Skeletal muscle satellite cell (primary cell): Measurements from ENCODE around the gene ZNF180.

ENCODE experiments used
- H3K27me3 ChIP-seq: 2 replicates; pipeline ENCODE4 v1.7.0; 2013; ENCODE audit warnings: low read length; ENCODE audit not compliant: control insufficient read depth, insufficient read depth
- H3K36me3 ChIP-seq: 2 replicates; pipeline ENCODE4 v1.7.0; 2013; ENCODE audit warnings: mild to moderate bottlenecking, control low read depth, low read length; ENCODE audit not compliant: insufficient read depth
- H3K4me1 ChIP-seq: 2 replicates; pipeline ENCODE4 v1.7.0; 2013; ENCODE audit warnings: low read length; ENCODE audit not compliant: control insufficient read depth, insufficient read depth
- H3K4me2 ChIP-seq: 2 replicates; pipeline ENCODE4 v1.7.0; 2013; ENCODE audit warnings: mild to moderate bottlenecking, low read length
- H3K4me3 ChIP-seq: 2 replicates; pipeline ENCODE4 v1.7.0; 2013; ENCODE audit warnings: low read length
- H3K9ac ChIP-seq: 2 replicates; pipeline ENCODE4 v1.7.0; 2013; ENCODE audit warnings: mild to moderate bottlenecking, low read depth, low read length, moderate library complexity
- H3K9me3 ChIP-seq: replicated peaks from 2 replicates; pipeline ENCODE4 v1.7.0; 2013; ENCODE audit warnings: mild to moderate bottlenecking, control low read depth, low read length

ZNF180 gene

DNA sequence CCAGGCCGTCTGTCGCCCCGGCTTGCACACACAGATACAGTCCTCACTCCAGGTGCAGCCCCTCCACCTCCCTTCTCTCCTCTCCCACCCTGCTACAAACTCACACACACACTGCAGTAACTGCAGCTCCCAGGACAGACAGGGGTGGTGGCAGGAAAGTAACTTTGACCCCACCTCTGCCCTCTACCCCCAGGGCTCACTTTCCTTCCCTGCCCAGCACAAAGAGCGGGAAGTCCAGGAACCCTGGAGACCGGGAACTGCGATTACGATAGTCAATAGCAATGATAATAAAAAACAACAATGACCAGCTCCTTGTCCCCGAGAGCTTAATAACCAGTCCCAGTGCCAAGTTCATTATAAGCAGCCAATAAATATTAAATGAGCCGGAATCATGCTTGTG lies 29.2 kb upstream of the ZNF180 start, which contains the start of gene CEACAM20:
CEACAM20 (minus strand) TSS at position 140 of the 400 bp plus-strand sequence. CDS start 166 bp downstream, outside the sequence.
- H3K4me2 ChIP-seq: no peak within 1 kb of the TSS
- H3K4me3 ChIP-seq: no peak within 1 kb of the TSS
- no peaks in the 10 kb centered on the region for H3K36me3 ChIP-seq
- no peaks in the 10 kb centered on the region for H3K9me3 ChIP-seq
- no peaks in the 10 kb centered on the region for H3K4me1 ChIP-seq
- no peak within 1 kb of the TSS for H3K9ac ChIP-seq
- peaks cover 19% of the 10 kb centered on the region for H3K27me3 ChIP-seq

DNA sequence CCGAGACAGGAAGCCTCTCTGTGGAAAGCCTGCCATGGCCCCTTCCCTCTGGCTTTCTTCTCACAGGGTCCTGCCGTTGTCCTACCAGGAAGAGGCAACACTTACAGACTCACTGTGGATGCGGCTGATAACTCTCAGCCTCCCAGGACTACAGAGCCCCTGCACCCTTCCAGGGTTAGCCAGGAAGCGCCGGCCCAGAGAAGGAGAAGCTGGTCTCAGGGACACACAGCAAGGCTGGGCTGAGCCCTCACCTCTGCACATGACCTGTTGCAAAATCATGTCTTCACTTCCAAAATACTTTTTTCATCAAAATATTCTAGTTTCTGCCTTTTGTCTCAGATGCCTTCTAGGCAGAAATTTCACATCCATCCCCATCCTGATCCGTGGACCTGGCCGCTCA lies 27.2 kb upstream of the ZNF180 start:
- Histone ChIP-seq H3K9me3 (no peaks in the 10 kb centered on the region), H3K36me3 (no peaks in the 10 kb centered on the region), H3K27me3 (peaks cover 26% of the 10 kb centered on the region), H3K4me2 (no peak overlapping the region), H3K9ac (no peak overlapping the region), H3K4me3 (no peak overlapping the region), H3K4me1 (no peaks in the 10 kb centered on the region)

- Histone ChIP-seq H3K36me3 (no peaks in the 10 kb centered on the region), H3K4me2 (no peak overlapping the region), H3K27me3 (peaks cover 26% of the 10 kb centered on the region), H3K9me3 (no peaks in the 10 kb centered on the region), H3K4me3 (no peak overlapping the region), H3K4me1 (no peaks in the 10 kb centered on the region), H3K9ac (no peak overlapping the region)
Observed at GRCh38 chr19:44525721-44526430, 25.6 kb upstream of the ZNF180 start.

DNA sequence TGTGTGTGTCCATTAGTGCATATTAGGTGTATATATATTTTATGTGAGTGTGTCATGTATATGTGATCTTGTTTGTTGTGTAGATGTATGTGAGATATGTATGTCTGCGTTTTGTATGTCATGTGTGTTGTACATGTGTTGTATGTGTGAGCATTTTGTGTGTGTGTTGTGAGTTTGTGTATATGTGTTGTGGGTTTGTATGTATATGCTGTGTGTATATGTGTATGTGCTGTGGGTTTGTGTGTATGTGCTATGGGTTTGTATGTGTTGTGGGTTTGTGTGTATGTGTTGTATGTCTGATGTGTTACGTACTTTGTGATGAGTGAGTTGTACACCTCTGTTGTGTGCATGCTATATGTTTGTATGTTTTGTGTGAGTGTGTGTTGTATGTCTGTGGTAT lies 21.0 kb upstream of the ZNF180 start:
- no peak overlapping the region for H3K9ac ChIP-seq
- no peak overlapping the region for H3K4me2 ChIP-seq
- no peaks in the 10 kb centered on the region for H3K36me3 ChIP-seq
- H3K4me3 ChIP-seq: no peak overlapping the region
- peaks cover 15% of the 10 kb centered on the region for H3K27me3 ChIP-seq
- no peaks in the 10 kb centered on the region for H3K9me3 ChIP-seq
- no peaks in the 10 kb centered on the region for H3K4me1 ChIP-seq

DNA sequence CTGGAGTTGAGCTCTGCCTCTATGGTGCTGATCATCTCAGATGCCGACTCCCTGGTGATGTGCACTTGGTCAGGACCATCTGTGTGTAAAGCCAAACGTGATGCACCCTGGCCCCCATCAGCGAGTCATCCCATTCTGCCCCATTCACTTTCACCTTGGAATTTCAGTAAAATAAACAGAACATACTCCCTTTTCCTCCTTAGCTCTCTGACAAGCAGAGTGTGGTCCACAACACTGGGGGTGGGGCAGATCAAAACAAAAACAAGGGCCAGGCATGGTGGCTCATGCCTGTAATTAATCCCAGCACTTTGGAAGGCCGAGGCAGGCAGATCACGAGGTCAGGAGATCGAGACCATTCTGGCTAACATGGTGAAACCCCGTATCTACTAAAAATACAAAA lies 16.8 kb upstream of the ZNF180 start:
- Histone ChIP-seq H3K4me3 (no peak overlapping the region), H3K9me3 (no peaks in the 10 kb centered on the region), H3K4me1 (no peaks in the 10 kb centered on the region), H3K4me2 (no peak overlapping the region), H3K36me3 (no peaks in the 10 kb centered on the region), H3K9ac (no peak overlapping the region), H3K27me3 (peaks cover 5% of the 10 kb centered on the region)

GRCh38 chr19:44515907-44516306 lies 15.6 kb upstream of the ZNF180 start:
- Histone ChIP-seq H3K4me1 (no peaks in the 10 kb centered on the region), H3K36me3 (no peaks in the 10 kb centered on the region), H3K9me3 (no peaks in the 10 kb centered on the region), H3K9ac (no peak overlapping the region), H3K4me3 (no peak overlapping the region), H3K27me3 (peaks cover 5% of the 10 kb centered on the region), H3K4me2 (no peak overlapping the region)

DNA sequence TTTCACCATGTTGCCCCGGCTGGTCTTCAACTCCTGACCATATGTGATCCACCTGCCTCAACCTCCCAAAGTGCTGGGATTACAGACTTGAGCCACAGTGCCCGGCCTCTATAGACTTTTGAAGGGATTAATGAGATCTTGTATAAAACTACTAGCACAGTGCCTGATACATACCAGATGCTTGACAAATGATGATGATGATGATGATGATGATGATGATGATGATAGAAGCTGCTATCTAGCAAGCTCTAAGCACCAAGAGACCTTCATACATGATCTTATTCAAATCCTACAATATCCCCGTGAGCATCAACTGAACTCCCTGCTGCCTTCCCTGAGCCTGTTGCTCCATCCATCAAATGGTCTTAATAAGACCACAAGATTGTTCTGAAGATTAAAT lies 14.7 kb upstream of the ZNF180 start:
- Histone ChIP-seq H3K9ac (no peak overlapping the region), H3K4me2 (no peak overlapping the region), H3K4me3 (no peak overlapping the region), H3K4me1 (no peaks in the 10 kb centered on the region), H3K36me3 (no peaks in the 10 kb centered on the region), H3K9me3 (no peaks in the 10 kb centered on the region), H3K27me3 (peaks cover 5% of the 10 kb centered on the region)

DNA sequence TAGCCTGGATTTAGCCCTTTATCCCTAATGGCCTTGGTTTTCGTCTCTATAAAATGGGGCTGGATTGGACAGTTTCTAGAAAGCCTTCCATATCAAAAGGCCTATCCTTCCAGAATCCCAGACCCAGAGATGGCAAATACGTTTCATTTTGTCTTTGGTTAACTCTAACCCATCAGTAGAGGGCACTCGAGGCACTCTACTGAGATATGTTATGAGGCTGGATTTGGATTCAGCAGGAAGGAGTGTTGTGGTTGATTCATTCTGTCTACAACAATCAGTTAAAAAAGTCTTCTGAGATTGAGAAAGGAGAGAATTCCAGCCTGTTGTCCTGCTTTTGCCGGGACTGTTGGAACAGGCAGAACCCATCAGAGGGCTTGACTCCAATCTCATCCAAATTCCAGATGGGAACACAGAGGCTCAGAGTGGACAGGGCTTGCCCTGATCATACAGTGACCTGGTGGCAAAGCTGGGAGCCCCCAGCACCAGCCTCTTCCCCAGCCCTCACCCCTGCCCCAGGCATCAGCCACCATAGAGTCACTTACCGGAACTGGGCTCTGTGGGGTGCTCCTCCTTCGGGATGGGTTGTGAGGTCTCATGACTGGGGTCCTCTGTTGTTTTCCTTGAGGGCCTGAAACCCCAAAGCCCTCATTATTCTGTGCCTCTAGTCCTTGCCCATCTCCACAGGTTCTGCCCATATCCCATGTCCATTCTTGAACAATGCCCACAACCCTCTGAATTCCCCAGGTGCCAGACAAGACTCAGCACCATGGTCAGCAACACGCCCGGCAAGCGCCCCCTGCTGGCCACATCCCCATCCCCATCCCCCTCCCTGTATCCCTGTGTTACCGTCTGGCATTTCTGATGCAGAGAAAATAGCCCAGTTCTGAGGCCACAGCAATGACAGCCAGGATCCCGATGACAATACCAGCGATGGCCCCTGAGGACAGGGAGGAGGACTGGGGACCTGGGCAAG lies 12.3 kb upstream of the ZNF180 start:
- Histone ChIP-seq H3K36me3 (no peaks in the 10 kb centered on the region), H3K27me3 (peaks cover under 1% of the 10 kb centered on the region), H3K4me3 (no peak overlapping the region), H3K4me2 (no peak overlapping the region), H3K9ac (no peak overlapping the region), H3K9me3 (no peaks in the 10 kb centered on the region), H3K4me1 (no peaks in the 10 kb centered on the region)

DNA sequence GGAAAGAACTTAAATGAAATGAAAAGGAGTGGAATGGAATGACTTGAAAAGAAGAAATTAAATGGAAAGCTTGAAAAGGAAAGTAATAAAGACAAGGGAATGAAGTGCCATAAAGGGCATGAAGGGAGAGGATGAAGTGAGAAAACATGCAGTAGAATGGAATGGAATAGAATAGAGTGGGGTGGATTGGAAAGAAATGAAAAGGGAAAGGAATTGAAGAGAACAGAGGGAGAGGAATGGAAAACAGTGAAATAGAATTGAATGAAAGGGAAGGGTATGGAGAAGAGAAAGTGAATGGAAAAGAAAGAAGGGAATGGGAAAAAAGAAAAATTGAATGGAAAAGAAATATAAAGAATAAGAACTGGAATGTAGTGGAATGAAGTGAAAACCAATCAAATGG lies 9.2 kb upstream of the ZNF180 start:
- no peaks in the 10 kb centered on the region for H3K36me3 ChIP-seq
- H3K4me3 ChIP-seq: no peak overlapping the region
- H3K9me3 ChIP-seq: no peaks in the 10 kb centered on the region
- H3K9ac ChIP-seq: no peak overlapping the region
- H3K4me1 ChIP-seq: no peaks in the 10 kb centered on the region
- no peak overlapping the region for H3K4me2 ChIP-seq
- peaks cover 19% of the 10 kb centered on the region for H3K27me3 ChIP-seq

GRCh38 chr19:44499559-44499958 lies 763 bp downstream of the ZNF180 start:
- Histone ChIP-seq H3K4me1 (peaks cover 9% of the 10 kb centered on the region), H3K9ac (peak overlapping the region; percentile 85), H3K4me2 (peak overlapping the region; percentile 91), H3K36me3 (peaks cover 26% of the 10 kb centered on the region), H3K4me3 (peak overlapping the region; percentile 86), H3K9me3 (peaks cover 4% of the 10 kb centered on the region), H3K27me3 (peaks cover 3% of the 10 kb centered on the region)

GRCh38 chr19:44498988-44499387 lies 1.3 kb downstream of the ZNF180 start:
- Histone ChIP-seq H3K27me3 (peaks cover 1% of the 10 kb centered on the region), H3K4me3 (peak overlapping the region; percentile 86), H3K9ac (no peak overlapping the region), H3K4me1 (peaks cover 9% of the 10 kb centered on the region), H3K4me2 (peak overlapping the region; percentile 91), H3K9me3 (peaks cover 4% of the 10 kb centered on the region), H3K36me3 (peaks cover 31% of the 10 kb centered on the region)
